Measurements from ENCODE around the gene CRMP1.

Gene CRMP1

GRCh38 chr4:5893004-5893580 is at the start of gene CRMP1:
CRMP1 (minus strand) TSS chr4:5893086; CDS start chr4:5892969, 117 bp downstream.
- no peak for DNase-seq

- DNase-seq, result no peak
Observed at GRCh38 chr4:5941601-5942000, 48.7 kb upstream of the CRMP1 start.

GRCh38 chr4:5940470-5941203 is 47.8 kb upstream of the CRMP1 start:
- no peak for DNase-seq

DNA sequence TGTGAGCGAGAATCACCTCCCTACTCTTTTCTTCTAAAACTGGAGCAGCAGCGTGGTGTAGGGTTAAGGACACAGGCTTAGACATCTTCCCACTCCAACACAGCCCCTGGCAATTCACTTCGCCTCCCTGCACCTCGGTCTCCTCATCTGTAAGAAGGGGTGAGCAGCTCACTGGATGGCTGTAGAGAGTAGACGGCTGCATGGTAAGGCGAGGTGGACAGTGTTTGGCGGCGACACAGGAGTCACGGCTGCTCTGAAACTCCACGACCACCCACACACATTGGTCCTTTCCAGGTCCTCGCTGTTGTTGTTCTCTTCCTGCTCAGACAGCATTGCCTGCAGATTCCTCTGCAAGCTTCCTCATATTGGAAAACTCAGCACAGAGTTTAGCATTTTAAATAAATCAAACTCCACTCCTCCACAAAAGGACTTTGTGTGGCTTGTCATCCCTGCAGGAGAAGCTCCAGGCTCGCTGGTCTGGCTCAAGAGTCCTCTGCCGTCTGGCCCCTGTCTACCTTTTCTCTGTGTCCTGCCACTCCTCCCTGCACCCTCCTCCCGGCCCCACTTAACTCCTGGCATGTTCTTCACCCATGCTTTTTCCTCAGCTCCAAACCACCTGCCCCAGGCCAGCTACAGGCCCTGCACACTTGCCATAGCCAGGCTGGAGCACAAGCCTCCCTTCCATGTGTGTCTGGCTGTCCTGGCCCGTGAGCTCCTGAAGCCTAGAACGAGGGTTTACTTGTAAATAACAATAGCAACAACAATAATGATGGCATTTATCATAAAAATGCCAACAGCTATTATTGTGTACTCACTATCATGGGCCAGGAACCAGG is 41.3 kb upstream of the CRMP1 start:
- no peak for DNase-seq

- no peak for DNase-seq
Observed at GRCh38 chr4:5933116-5933515, 40.2 kb upstream of the CRMP1 start.

GRCh38 chr4:5932035-5932568 is 39.2 kb upstream of the CRMP1 start:
- DNase-seq, result no peak

DNA sequence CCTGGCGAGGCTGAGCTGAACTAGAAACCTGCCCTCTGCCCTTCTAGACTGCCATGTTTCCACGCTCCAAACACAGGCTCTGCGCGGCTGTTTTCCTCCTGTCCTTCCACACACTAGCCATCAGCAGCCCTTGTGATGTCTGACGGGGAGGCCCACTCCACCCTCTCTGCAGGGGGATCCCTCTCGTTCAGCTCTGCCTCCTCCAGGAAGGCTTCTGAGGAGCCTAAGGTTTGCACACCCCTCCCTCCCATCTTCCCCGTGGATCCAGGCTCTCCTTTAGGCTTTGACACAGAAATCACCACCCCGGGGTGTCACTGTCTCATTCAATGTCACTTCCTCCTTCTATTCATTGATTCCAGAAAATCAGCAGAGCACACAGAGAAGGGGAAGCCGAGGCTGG is 38.6 kb upstream of the CRMP1 start:
- DNase-seq, result no peak

- DNase-seq, result no peak
Observed at GRCh38 chr4:5930876-5931275, 38.0 kb upstream of the CRMP1 start.

DNA sequence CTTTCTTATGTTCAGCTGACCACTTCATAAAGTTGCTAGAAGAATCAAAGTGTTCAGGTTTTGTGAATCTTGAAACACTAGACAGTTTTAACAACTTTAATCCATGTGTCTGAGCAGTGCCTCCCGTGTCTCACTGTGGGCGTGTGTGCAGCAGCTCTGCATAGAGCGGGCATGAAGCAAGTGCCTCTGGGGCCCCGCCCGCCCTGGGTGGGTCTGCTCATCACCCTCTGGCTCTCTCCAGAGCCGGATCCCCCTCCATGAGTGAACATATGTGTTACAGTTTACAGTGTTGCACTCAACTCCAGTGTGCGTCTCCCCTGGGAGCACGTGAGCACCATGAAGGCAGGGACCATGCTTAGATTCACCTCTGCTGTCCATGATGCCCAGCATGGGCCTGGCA is 37.6 kb upstream of the CRMP1 start:
- DNase-seq, result no peak

GRCh38 chr4:5928844-5929420 is 36.0 kb upstream of the CRMP1 start:
- no peak for DNase-seq

GRCh38 chr4:5928274-5928673 is 35.4 kb upstream of the CRMP1 start:
- no peak for DNase-seq

DNA sequence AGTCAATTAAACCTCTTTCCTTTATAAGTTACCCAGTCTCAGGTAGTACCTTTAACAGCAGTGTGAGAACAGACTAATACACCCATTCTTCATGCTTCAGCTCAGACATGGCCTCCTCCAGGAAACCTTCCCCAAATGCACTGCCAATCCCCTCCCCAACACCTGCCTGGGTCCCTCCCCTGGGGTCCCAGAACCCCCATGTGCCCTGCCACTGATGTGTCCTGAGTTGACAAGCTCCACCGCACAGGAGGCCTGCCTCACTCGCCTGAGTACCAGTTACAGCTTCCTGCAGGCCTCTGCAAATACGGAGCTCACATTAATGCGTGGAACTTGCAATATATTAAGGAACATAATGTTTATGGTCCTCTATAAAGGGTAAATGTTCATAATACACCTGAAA is 34.9 kb upstream of the CRMP1 start:
- DNase-seq, result no peak

DNA sequence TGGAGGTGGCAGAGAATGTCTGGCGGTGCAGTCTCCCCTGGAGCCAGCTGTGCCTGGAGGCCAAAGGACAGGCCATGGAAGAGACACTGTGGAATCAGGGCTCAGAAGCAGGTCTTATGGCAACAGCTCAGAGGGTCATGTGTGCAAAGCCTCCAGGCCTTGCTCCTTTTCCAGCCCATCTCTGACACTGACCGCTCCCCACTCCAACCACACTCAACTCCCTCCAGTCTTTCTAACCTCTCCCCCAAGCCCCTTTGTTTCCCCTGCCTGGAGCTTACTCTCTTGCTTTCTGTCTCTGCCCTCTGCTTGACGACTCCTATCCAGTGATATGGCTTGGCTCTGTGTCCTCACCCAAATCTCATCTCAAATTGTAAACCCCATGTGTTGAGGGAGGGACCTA is 34.2 kb upstream of the CRMP1 start:
- DNase-seq, result no peak

GRCh38 chr4:5926598-5926997 is 33.7 kb upstream of the CRMP1 start:
- DNase-seq, result no peak

DNA sequence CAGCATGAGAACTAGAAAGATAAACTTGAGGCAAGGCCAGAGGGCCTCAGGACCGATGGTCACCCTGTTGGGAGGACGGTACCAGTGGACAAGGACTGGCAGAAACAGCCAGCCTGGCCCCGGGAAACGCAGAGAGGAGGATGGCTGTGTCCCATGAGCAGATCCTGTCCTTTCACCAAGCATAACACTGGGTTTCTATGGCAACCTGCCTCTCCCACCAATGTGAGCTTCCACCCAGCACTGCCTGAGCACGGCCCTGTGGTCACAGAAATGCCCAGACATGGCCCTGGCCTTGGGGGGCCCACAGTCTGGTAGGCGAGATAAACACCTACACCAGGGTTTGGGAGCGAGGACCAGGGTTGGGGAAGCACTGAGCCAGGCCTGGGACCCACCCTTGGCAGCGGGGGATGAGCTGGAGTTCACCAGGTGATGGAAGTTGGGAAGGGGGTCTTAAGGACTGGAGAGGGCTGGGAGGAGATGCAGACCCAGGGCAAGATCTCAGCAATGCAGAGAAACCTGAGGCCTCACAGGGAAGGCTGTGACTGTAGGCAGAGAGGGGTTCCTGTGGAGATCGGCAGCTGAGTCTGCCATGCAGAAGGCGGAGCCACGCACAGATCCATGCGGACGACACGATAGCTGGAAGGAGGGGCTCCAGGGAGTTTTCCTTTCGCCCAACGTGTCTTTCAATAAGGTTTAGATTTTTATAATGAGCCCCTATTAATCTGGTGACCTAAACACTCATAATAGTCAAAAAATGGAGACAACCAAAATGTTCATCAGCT is 32.7 kb upstream of the CRMP1 start:
- DNase-seq, result no peak

GRCh38 chr4:5924461-5925125 is 31.7 kb upstream of the CRMP1 start:
- DNase-seq, result no peak

DNA sequence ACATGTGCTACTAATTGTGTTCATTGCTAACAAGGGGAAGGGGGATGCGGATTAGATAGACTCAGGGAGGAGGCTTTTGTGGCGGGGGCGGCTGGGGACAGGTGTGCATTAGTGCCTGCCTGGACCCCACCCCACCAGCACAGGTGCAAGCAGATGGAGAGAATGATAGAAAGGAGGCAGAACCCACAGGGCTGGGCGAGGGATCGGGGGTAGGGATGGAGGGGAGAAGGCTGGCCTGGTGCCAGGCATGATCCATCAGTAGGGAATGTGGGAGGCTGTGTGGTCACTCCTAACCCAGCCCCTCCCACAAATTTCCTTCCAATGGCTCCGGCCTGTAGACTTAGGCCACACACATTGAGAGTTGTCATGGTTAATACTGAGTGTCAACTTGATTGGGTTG is 30.5 kb upstream of the CRMP1 start:
- no peak for DNase-seq

- DNase-seq, result no peak
Observed at GRCh38 chr4:5922556-5922955, 29.7 kb upstream of the CRMP1 start.

DNA sequence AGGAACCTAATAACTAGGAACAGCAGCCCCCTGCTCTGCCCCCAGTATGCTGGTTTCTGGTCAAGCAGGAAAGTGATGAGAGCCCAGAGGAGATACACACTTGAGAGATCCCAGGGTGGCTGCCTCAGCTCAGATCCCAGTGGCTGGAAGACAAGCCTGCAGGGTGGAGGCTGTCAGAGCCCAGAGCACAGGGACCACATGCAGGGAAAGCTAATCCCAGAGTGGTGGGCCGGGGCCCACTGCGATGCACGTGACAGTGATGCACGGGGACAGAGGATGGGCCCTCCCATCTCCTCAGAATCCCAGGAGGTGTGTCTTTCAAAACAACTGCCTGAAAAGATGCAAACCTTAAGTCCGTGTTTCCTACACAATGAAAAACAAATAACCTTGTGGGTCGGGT is 29.1 kb upstream of the CRMP1 start:
- DNase-seq, result no peak

GRCh38 chr4:5921101-5921980 is 28.5 kb upstream of the CRMP1 start:
- DNase-seq, result no peak

DNA sequence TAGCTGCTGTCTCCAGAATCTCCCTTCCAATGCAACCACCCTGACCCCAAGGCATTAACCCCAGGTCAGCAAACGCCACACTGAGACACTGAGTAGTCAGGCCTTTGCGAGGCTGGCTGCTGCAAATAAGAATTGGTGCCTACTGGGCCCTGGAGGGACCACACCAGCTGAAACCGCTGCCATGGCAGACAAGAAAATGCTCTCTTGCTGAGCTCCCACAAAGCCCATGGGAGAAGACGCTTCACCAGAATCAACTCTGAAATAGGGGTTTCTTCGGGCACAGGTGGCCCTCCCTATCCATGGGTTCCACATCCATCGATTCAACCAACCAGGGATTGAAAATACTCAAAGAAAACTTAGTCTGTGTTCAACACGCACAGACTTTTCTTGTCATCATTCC is 26.7 kb upstream of the CRMP1 start:
- no peak for DNase-seq

Measured in activated naive CD4-positive, alpha-beta T cell treated with anti-CD3 and anti-CD28 coated beads, Interleukin-2, amount 50 U/mL, for 16 hours (primary cell).